Esophagus muscularis mucosa (tissue), 4 donors: ENCODE data around the gene ZNF774. TPM values are rescaled to one million over a fixed set of nuclear protein-coding genes. Genes with fewer than 3 reads are reported as not detected.
A peak's percentile ranks its signal among the peaks of the same experiment; 100 is the strongest.
"Not testable (repeated sequence)": the region's sequence is repeated elsewhere in the genome, so short reads cannot be mapped to it uniquely, and the experiment has no call there.

Experiments
- DNase-seq: peaks from one replicate; pipeline ENCODE4 v3.0.0-alpha.2; 2017; ENCODE audit errors: extremely low spot score
- H3K27ac ChIP-seq, 4 donors: fragments of 200-600 bp; sonication (generic); replicated peaks in 1 of 4; 1 replicate in 3 of 4; 2 replicates in 1 of 4; pipeline ENCODE4 v1.5.1; 2016 to 2019; ENCODE audit warnings: mild to moderate bottlenecking in 1 of 4
- H3K27me3 ChIP-seq, 4 donors: fragments of 200-600 bp; sonication (generic); one replicate each; pipeline versions ENCODE4 v1.5.1 to v1.6.0; 2016 to 2019
- H3K36me3 ChIP-seq, 4 donors: fragments of 200-600 bp; sonication (generic); one replicate each; pipeline ENCODE4 v1.5.1; 2016 to 2019
- H3K4me1 ChIP-seq, 4 donors: fragments of 200-600 bp; sonication (generic); one replicate each; pipeline ENCODE4 v1.5.1; 2016 to 2019
- H3K4me3 ChIP-seq, 4 donors: fragments of 200-600 bp; sonication (generic); 1 replicate in 2 of 4; 2 replicates in 2 of 4; pipeline ENCODE4 v1.5.1; 2016 to 2019; ENCODE audit warnings: mild to moderate bottlenecking in 4 of 4, moderate library complexity in 1 of 4
- H3K9me3 ChIP-seq, 4 donors: fragments of 200-600 bp; sonication (generic); 1 replicate in 3 of 4; 2 replicates in 1 of 4; pipeline ENCODE4 v1.5.1; 2016 to 2019
- CTCF ChIP-seq, 3 experiments: fragments of 200-600 bp in 2 of 3; fragments of 450-650 bp in 1 of 3; sonication (generic) in 2 of 3; IDR thresholded peaks; one replicate each; pipeline ENCODE4 v1.5.1; 2017 to 2019; ENCODE audit warnings: antibody characterized with exemption in 3 of 3, mild to moderate bottlenecking in 2 of 3, moderate library complexity in 1 of 3
- EP300 ChIP-seq: sonication (generic); formaldehyde crosslinking; IDR thresholded peaks from one replicate; pipeline ENCODE4 v1.6.1; 2017; ENCODE audit warnings: antibody characterized with exemption
- POLR2A ChIP-seq: fragments of 450-650 bp; IDR thresholded peaks from one replicate; pipeline ENCODE4 v1.6.1; 2017; ENCODE audit warnings: antibody characterized with exemption, moderate library complexity, mild to moderate bottlenecking, low read depth
- POLR2AphosphoS5 ChIP-seq, 2 donors: sonication (generic); formaldehyde crosslinking; IDR thresholded peaks; one replicate each; pipeline ENCODE4 v1.6.1; 2017; ENCODE audit warnings: antibody characterized with exemption in 2 of 2
- WGBS: methylation state at CpG from one replicate; pipeline ENCODE4 v1.1.5; 2018; 5-methylcytosine and 5-hydroxymethylcytosine counted together
- intact Hi-C: fragments of 100-400 bp; cut with DNase I; formaldehyde crosslinking; loops from one replicate; pipeline ENCODE4 v1.15.1; 2023
- small RNA-seq, 3 donors: library from RNA; depleted of rRNA; stranded (forward); fragments of <200 nt; gene quantifications; one replicate each; pipeline ENCODE3, GENCODE V24; 2016
- total RNA-seq, 4 donors: library from RNA; depleted of rRNA; stranded (reverse); fragments of >200 nt; gene quantifications; one replicate each; pipeline versions ENCODE4 v1.1.0 to v1.2.1, GENCODE V29; 2016

Gene ZNF774
- total RNA-seq, 4 donors from 2014 or later = 1.5 to 2.3 (median 1.7) TPM

- 76% methylated on average over 3 of the region's 3 CpGs for WGBS
- Histone ChIP-seq H3K36me3 (no peaks in the 10 kb centered on the region), H3K4me1 (peaks cover 57 to 77% (median 73%) of the 10 kb centered on the region in 4 donors), H3K4me3 (no peak overlapping the region), H3K27ac (peak overlapping the region in 2 of 4 donors; percentile 55 to 87), H3K27me3 (no peaks in the 10 kb centered on the region), H3K9me3 (no peaks in the 10 kb centered on the region)
- TF ChIP-seq EP300 (no peak), POLR2AphosphoS5 (IDR thresholded peaks at IDR 0.05) (no peak), CTCF (IDR thresholded peaks at IDR 0.05) (no peak), POLR2A (no peak)
- DNase-seq = no peak
- intact Hi-C loops = no loop called here
Observed at GRCh38 chr15:90408657-90409056, 56.6 kb downstream of the ZNF774 start.

GRCh38 chr15:90409587-90409986 is 57.5 kb downstream of the ZNF774 start:
- H3K4me3 ChIP-seq, H3K27ac ChIP-seq, H3K27me3 ChIP-seq, H3K36me3 ChIP-seq, H3K9me3 ChIP-seq, intact Hi-C loops, DNase-seq: not testable (repeated sequence)
- peaks cover 66 to 77% (median 73%) of the 10 kb centered on the region in 4 donors for H3K4me1 ChIP-seq
- 89% methylated on average over 3 of the region's 3 CpGs for WGBS

GRCh38 chr15:90410316-90410715 is 58.2 kb downstream of the ZNF774 start:
- H3K36me3 ChIP-seq, H3K27me3 ChIP-seq, H3K27ac ChIP-seq, H3K4me3 ChIP-seq, intact Hi-C loops, DNase-seq, H3K9me3 ChIP-seq: not testable (repeated sequence)
- peaks cover 66 to 76% (median 72%) of the 10 kb centered on the region in 4 donors for H3K4me1 ChIP-seq
- WGBS = 98% methylated on average over 4 of the region's 4 CpGs

- H3K9me3 ChIP-seq = no peaks in the 10 kb centered on the region
Observed at GRCh38 chr15:90411176-90411575, 59.1 kb downstream of the ZNF774 start.

More at GRCh38 chr15:90411176-90411575, 59.1 kb downstream of the ZNF774 start:
- H3K4me1 ChIP-seq = peaks cover 58 to 73% (median 69%) of the 10 kb centered on the region in 4 donors
- no peaks in the 10 kb centered on the region for H3K27me3 ChIP-seq
- no peak for DNase-seq
- WGBS = 98% methylated on average over 2 of the region's 2 CpGs
- intact Hi-C loops = no loop called here
- no peaks in the 10 kb centered on the region for H3K36me3 ChIP-seq
- H3K4me3 ChIP-seq = no peak overlapping the region
- peak overlapping the region in 1 of 4 donors; percentile 7 for H3K27ac ChIP-seq
- TF ChIP-seq POLR2AphosphoS5 (IDR thresholded peaks at IDR 0.05) = no peak
- no peak for TF ChIP-seq EP300
- TF ChIP-seq POLR2A = no peak
- TF ChIP-seq CTCF (IDR thresholded peaks at IDR 0.05) = no peak

Small RNA genes within 50 kb of the gene (small RNA-seq; reads per million reads assigned to genes)
- gene NDUFA3P4 = 0 reads per million in 3 donors

Other genes with a start within 250 kb of the ZNF774 start
- gene IDH2, start 249.8 kb upstream of the ZNF774 start, total RNA-seq = 100 to 1,000 TPM; 119 to 228 (median 171) TPM
- 10 to 100 TPM; 30.7 to 68.3 (median 43.4) TPM for gene SEMA4B, start 151.0 kb upstream of the ZNF774 start, total RNA-seq
- gene CIB1, start 118.3 kb upstream of the ZNF774 start, total RNA-seq = 10 to 100 TPM; 27.2 to 49.0 (median 33.8) TPM
- 1 to 10 TPM; 3.8 to 7.4 (median 5.3) TPM for gene GDPGP1, start 118.1 kb upstream of the ZNF774 start, total RNA-seq
- gene TTLL13, start 102.7 kb upstream of the ZNF774 start, total RNA-seq = under 1 TPM in 2 of 4 donors, not detected in 2; 0.32 to 0.42 TPM
- gene NGRN, start 86.6 kb upstream of the ZNF774 start, total RNA-seq = 100 to 1,000 TPM; 140 to 166 (median 154) TPM
- gene IQGAP1, start 36.0 kb downstream of the ZNF774 start, total RNA-seq = 100 to 1,000 TPM; 212 to 293 (median 251) TPM
- gene CRTC3, start 177.6 kb downstream of the ZNF774 start, total RNA-seq = 10 to 100 TPM; 46.4 to 66.8 (median 59.8) TPM